Activated CD4-positive, alpha-beta T cell treated with anti-CD3 and anti-CD28 coated beads for 48 hours (primary cell): ENCODE measurements around the gene DSG3.

Source experiments
- DNase-seq: peaks from one replicate; pipeline ENCODE4 v3.0.0-alpha.2; 2020

The DSG3 gene

DNA sequence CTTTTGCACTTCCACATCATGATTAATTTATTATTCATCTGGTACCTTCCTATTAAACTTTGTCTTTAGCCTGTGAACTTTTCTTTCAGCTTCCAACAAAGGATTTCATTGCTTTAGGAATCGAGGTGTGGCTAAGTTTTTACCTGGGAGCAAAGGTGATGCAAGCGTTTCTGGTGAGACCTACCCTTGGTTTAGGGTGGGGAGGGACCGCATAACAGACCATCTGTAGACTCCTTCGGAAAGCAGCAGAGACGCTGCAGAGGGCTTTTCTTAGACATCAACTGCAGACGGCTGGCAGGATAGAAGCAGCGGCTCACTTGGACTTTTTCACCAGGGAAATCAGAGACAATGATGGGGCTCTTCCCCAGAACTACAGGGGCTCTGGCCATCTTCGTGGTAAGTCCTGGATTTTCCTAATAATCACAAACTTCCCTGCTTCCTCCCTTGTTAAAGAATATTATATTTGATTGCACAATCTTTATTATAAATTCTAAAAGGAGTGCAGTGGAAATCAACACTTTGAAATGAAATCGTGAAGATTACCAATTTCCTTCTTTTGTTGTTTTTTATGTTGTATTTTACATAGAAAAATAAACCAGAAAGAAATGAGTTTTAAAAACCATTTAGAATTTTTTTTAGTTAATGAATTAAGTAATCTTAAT, at the start of gene DSG3:
TSS of gene DSG3 (plus strand) at position 212 of the 662 bp plus-strand sequence. CDS start at position 349, 137 bp downstream.
- no peak for DNase-seq

DNA sequence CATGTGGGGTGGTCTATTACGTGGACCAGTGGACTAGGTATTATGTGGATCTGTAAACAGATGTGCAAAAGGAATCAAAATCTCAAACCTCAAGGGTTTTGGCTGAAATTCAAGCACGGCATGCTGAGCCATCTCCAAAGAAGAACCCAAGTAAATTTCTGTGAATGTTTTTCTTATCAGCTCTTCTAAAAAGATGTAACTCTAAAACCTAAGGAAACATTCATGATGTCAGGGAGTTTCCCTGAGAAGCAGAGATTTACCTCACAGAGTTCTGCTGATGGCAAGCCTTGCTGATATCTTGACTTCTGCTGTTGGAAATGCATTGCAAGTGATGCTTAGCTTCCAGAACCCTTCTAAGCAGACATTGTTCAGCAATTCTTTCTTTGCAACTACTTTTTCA, 49.4 kb upstream of the DSG3 start:
- no peak for DNase-seq

DNA sequence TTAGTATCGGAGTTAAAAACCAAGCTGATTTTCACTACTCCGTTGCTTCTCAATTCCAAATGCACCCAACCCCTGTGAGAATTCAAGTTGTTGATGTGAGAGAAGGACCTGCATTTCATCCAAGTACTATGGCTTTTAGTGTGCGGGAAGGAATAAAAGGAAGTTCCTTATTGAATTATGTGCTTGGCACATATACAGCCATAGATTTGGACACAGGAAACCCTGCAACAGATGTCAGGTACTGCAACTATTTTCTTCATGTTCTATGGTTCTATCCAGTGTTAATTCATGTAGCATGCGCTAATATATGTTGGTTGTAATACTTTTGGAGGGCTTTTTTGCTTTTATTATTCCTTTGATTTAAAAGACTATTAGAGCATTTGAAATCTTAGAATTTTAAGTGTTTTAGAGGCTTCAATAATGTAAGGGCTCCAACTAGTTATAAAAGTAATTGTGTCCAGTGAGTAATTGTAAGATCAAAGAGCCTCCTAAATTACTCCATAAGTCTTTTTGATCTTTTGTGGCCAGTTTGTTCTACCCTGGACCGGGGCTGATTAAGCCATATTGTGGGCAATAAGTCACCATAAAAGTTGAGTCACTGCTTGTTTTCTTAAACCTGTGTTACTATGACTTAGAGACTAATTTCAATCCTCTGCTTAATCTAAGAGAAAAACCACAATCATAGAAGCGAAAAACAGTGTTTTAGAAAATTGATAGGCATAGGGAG, 48.1 kb upstream of the DSG3 start:
- no peak for DNase-seq

DNA sequence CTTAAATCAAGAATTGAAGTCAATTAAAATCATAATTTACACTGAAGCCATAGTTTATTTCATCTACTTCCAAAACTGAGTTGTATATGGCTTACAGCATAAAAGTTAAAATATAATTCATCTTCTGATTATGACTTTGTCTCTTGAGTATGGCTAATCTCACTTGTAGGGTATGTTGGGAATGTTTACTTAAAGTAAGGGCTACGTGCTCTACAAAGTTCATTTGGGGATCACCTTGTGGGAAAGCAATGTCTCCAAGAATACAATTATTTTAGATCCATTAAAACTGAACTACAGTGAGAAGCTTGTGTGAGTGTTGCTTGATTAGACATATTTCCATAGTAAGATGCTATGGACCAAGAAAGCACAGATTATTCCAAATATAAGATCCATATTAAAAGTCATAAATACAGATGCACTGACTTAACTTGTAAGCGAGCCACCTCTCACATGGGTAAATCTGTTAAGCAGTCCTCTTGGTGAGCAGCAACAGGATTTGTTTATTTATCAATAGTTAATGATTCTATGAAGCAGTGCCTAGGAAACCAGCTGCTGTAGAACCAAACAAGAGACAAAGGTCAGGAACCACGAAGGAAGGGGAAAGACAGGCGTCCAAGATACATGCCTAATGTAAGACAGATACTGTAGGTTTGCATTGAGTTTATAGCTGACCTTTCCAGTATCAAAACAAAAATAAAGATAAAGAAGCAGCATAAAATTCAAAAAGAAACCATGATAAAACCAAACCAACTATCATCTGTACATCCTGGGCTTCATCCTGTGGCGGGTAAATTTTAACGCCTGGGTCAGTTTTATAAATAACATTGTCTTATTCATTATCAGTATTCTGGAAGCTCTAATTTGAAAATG, 46.1 kb upstream of the DSG3 start:
- no peak for DNase-seq

DNA sequence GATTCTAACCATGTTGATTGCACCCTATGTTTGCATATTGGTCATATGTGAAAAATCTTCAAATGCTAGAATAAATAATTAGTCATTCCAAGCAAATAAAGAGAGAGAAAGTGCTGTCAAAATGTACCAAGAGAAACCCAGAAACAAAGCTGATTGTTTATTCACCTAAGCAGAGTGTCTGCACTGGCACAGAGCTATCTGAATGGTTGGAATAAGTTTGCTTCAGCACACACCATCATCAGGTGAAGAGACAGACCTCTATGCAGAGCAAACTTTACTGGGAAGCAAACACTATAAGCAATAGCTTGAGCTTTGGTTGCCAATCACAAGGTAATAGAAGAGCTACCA, 45.5 kb upstream of the DSG3 start:
- no peak for DNase-seq

DNA sequence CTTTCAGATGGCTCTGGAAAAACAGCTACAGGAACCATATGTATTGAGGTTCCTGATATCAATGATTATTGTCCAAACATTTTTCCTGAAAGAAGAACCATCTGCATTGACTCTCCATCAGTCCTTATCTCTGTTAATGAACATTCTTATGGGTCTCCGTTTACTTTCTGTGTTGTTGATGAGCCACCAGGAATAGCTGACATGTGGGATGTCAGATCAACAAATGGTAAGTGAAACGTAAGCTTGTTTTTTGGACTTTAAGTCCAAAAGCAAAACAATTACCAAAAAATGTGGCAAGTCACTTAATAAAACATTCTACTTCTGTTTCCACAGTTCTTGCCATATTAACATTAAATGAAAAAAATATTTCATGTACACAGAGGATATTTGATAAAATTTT, 44.1 kb upstream of the DSG3 start:
- DNase-seq, result no peak

- no peak for DNase-seq
Measured at GRCh38 chr18:31407649-31408048, 39.9 kb upstream of the DSG3 start.

GRCh38 chr18:31409276-31409675, 38.3 kb upstream of the DSG3 start:
- DNase-seq, result no peak

GRCh38 chr18:31410716-31411483, 36.6 kb upstream of the DSG3 start:
- DNase-seq, result no peak

GRCh38 chr18:31413137-31413536, 34.4 kb upstream of the DSG3 start:
- no peak for DNase-seq

DNA sequence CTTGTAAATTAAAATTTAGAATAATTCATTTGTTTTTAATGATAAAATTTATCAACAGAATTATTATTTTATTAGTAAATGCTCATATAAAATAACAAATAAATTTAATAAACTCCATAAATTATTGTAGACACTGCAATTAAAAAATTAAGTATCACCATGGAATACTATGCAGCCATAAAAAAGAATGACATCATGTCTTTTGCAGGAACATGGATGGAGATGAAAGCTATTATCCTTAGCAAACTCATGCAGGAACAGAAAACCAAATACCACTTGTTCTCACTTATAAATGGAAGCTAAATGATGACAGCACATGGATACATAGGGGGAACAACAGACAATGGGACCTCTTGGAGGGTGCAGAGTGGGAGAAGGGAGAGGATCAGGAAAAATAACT, 29.7 kb upstream of the DSG3 start:
- DNase-seq, result no peak

DNA sequence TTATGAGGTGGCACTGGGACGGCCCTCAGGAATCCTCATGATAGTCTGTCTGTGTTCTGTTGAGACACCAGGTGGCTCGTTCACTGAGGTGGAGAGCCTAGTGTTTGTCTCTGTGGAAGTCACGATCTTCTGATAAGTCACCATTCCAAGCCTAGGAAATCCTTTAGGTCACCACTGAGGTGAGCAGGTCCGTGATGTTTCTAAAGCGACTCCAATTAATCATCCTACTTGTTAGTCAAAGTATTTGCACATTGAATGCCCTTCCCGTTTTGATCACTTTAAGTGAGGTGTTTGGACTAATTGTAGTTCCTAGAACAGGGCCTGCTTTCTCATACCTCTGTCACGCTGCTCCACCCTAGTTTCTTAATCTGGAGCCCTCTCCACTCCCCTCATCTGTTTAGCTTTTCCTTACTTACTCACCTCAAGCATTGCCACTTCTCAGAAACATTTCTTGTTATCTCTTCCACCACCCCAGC, 28.0 kb upstream of the DSG3 start:
- no peak for DNase-seq

- DNase-seq, result no peak
Measured at GRCh38 chr18:31420032-31420431, 27.5 kb upstream of the DSG3 start.

DNA sequence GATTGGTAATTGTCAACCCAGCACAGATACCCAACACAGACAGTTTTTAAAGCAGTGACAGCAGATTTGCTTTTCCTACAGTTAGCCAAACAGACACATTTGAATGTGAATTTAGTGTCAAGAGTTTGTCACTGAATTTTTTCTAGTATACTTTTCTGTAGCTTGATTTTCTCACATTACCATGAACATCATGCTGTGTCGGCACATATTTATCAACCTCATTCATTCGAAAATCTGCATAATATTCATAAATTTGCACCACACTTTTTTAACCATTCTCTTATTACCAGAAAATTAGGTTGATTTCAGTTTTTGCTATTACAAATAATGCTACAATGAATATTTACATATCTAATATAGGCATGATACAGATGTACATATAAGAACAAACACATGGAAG, 27.0 kb upstream of the DSG3 start:
- DNase-seq, result no peak

DNA sequence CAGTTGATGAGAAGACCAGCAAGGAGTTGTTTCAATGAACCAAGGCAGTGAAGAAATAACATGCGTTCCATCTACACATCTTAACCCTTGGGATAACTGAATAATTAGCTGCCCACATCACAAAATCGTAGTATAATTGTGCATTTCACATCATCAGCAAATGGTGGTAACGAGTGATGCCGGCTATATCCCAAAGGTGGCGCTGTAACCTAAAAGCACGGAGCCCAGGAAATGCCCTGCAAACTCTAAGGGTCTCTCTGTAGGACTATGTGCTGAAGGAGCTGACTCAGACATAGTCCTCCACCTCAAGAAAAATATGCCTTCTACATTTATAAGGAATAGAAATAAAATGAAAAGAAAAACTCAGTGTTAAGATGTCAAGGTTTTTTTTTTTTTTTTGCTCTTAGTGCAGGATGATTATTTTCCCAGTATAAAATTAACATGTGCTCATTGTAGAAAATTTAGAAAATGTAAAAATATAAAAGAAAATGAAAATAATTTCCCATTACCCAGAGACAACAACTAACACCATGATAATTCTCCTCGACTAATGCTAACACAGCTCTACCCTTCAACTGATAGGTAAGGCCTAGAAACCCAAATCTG, 23.1 kb upstream of the DSG3 start:
- peak; percentile 22 for DNase-seq

DNA sequence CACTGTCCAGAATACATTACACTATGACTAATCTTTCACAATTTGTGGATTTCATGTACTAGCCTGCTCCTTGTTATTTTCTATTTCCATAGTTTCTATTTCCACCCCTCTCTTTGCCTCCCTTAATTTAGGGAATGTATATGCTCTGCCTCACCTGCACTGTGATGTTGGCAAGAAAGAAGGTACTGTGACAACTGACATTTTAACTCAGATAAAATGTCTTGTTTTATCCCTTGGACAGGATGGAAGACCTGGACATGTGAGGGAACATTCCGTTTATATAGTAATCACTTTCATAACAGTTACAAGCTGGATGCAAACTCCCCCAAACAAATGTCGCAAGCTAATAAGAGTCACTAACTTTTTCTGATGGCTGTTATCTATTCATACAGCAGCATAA, 21.5 kb upstream of the DSG3 start:
- DNase-seq, result no peak

GRCh38 chr18:31426871-31427406, 20.6 kb upstream of the DSG3 start:
- DNase-seq, result no peak

DNA sequence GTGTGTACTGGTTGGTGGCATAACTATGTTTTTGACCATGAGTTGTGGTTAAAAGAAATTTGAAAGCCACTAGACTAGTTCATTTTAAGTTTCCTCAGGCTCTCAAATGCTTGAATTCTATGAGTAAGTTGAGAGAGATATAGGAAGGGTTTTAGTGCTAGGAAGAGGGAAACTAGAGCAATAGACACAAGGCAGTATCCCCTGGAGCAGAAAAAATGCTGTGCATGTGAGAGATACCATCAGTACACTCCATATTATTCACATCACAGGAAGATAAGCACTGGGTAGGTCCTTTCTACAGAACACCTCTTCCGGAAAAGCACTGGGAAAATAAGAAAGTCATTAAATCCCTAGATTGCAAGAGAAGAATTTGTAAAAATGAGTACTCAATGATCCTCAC, 19.3 kb upstream of the DSG3 start:
- no peak for DNase-seq

- no peak for DNase-seq
Measured at GRCh38 chr18:31429623-31430022, 17.9 kb upstream of the DSG3 start.

- no peak for DNase-seq
Measured at GRCh38 chr18:31430072-31430471, 17.5 kb upstream of the DSG3 start.

GRCh38 chr18:31430554-31430953, 17.0 kb upstream of the DSG3 start:
- no peak for DNase-seq

- no peak for DNase-seq
Measured at GRCh38 chr18:31432316-31432715, 15.2 kb upstream of the DSG3 start.
